ENCODE data around the gene AACS. TPM values are rescaled to one million over a fixed set of nuclear protein-coding genes. Genes with fewer than 3 reads are reported as not detected.
"Not testable (repeated sequence)": the region's sequence is repeated elsewhere in the genome, so short reads cannot be mapped to it uniquely, and the experiment has no call there.

AACS gene
- total RNA-seq, 1 experiment from 2014 or later: 31.3 TPM

DNA sequence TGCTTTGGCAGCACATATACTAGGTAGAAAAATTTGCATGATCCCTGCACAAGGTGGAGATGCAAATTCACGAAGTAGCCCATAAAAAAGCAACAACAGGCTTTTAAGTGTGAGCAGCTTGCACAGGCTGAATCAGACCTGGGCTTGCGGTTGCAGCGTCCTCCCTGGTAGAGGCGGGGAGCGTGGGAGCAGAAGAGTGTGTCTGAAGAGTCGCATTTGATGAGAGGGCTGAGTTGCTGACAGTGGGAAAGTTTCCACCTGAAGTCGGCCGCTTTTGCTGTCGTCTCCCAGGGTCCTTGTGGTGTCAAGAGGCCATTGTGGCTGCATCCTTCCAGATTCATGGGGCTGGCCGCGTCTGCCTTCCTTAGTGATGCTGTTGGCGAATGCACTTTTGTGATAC lies 6.2 kb downstream of the AACS start:
- H3K27ac Mint-ChIP-seq (ENCODE audit: unreplicated experiment): no peak overlapping the region
- H3K4me3 Mint-ChIP-seq (ENCODE audit: unreplicated experiment): no peak overlapping the region
- no peaks in the 10 kb centered on the region for H3K9me3 Mint-ChIP-seq (ENCODE audit: unreplicated experiment)
- no peak for TF ChIP-seq CTCF (IDR thresholded peaks at IDR 0.05; ENCODE audit: insufficient read depth in 1 of 2, low read depth in 1 of 2, low read length in 1 of 2, severe bottlenecking in 1 of 2, unreplicated experiment in 1 of 2)
- intact Hi-C loops (cut with micrococcal nuclease; ENCODE audit: unreplicated experiment): no loop called here
- no peaks in the 10 kb centered on the region for H3K9me3 ChIP-seq
- BruUV-seq (replicated peaks): no TSS peak
- DNase-seq: no peak
- H3K36me3 ChIP-seq (ENCODE audit: control insufficient read depth, insufficient read depth, low read length): peaks cover 1% of the 10 kb centered on the region; the same call in 1 of the 2 replicates
- peaks cover 7% of the 10 kb centered on the region for H3K4me1 Mint-ChIP-seq (ENCODE audit: low read depth, unreplicated experiment)
- CTCF ChIA-PET: no interaction called here
- H3K27me3 ChIP-seq (replicated peaks; ENCODE audit: control insufficient read depth, insufficient read depth, low read length): no peaks in the 10 kb centered on the region
- POLR2A ChIA-PET: no interaction called here
- H3K27me3 Mint-ChIP-seq (ENCODE audit: insufficient read depth, unreplicated experiment): no peaks in the 10 kb centered on the region
- no peak overlapping the region for H3K4me3 ChIP-seq (ENCODE audit: low read depth, low read length)
- no peaks in the 10 kb centered on the region for H3K4me1 ChIP-seq
- peaks cover 12% of the 10 kb centered on the region for H3K36me3 Mint-ChIP-seq (ENCODE audit: insufficient read depth, unreplicated experiment)

GRCh38 chr12:125072496-125072895 lies 7.3 kb downstream of the AACS start:
- intact Hi-C loops (cut with micrococcal nuclease; ENCODE audit: unreplicated experiment): no loop called here
- no peak overlapping the region for H3K4me3 Mint-ChIP-seq (ENCODE audit: unreplicated experiment)
- CTCF ChIA-PET: no interaction called here

GRCh38 chr12:125074294-125074693 lies 9.1 kb downstream of the AACS start:
- CTCF ChIA-PET; H3K4me1 Mint-ChIP-seq (ENCODE audit: low read depth, unreplicated experiment); H3K4me1 ChIP-seq; DNase-seq; H3K4me3 ChIP-seq (ENCODE audit: low read depth, low read length); H3K27me3 Mint-ChIP-seq (ENCODE audit: insufficient read depth, unreplicated experiment); H3K36me3 ChIP-seq (ENCODE audit: control insufficient read depth, insufficient read depth, low read length); H3K27ac Mint-ChIP-seq (ENCODE audit: unreplicated experiment); BruUV-seq (replicated peaks); H3K4me3 Mint-ChIP-seq (ENCODE audit: unreplicated experiment); H3K9me3 ChIP-seq; H3K9me3 Mint-ChIP-seq (ENCODE audit: unreplicated experiment); POLR2A ChIA-PET; H3K27me3 ChIP-seq (replicated peaks; ENCODE audit: control insufficient read depth, insufficient read depth, low read length); intact Hi-C loops (cut with micrococcal nuclease; ENCODE audit: unreplicated experiment): not testable (repeated sequence)
- peaks cover 33% of the 10 kb centered on the region for H3K36me3 Mint-ChIP-seq (ENCODE audit: insufficient read depth, unreplicated experiment)

More at GRCh38 chr12:125072496-125072895, 7.3 kb downstream of the AACS start:
- Mint-ChIP-seq H3K27ac (ENCODE audit: unreplicated experiment) (no peak overlapping the region), H3K4me1 (ENCODE audit: low read depth, unreplicated experiment) (no peaks in the 10 kb centered on the region), H3K9me3 (ENCODE audit: unreplicated experiment) (no peaks in the 10 kb centered on the region), H3K36me3 (ENCODE audit: insufficient read depth, unreplicated experiment) (peaks cover 17% of the 10 kb centered on the region), H3K27me3 (ENCODE audit: insufficient read depth, unreplicated experiment) (no peaks in the 10 kb centered on the region)
- no peak for TF ChIP-seq CTCF (IDR thresholded peaks at IDR 0.05; ENCODE audit: insufficient read depth in 1 of 2, low read depth in 1 of 2, low read length in 1 of 2, severe bottlenecking in 1 of 2, unreplicated experiment in 1 of 2)
- DNase-seq: no peak
- Histone ChIP-seq H3K4me1 (no peaks in the 10 kb centered on the region), H3K36me3 (ENCODE audit: control insufficient read depth, insufficient read depth, low read length) (peaks cover 1% of the 10 kb centered on the region; the same call in 1 of the 2 replicates), H3K4me3 (ENCODE audit: low read depth, low read length) (no peak overlapping the region), H3K27me3 (replicated peaks; ENCODE audit: control insufficient read depth, insufficient read depth, low read length) (no peaks in the 10 kb centered on the region), H3K9me3 (no peaks in the 10 kb centered on the region)
- POLR2A ChIA-PET: no interaction called here
- no TSS peak for BruUV-seq (replicated peaks)

DNA sequence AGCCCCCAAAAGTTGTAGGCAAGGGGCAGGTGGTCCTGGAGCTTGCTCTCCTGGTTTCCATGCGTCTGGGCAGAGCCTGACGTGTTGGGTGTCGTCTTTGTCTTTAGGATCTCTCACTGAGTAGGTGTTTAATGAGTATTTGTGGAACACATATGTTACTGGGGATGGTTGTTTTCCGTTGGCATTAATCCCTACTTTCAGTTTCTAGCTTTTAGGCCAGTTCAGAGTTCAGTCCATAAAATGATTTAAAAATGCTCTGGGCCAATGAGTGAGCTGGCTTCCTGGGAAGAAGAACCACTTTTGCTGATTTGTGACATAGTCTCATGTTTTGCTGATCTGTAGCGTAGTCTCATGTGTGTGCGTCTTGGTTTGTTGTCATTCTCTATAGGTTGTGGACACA lies 10.9 kb downstream of the AACS start:
- ChIA-PET POLR2A (no interaction called here), CTCF (no interaction called here)
- Histone ChIP-seq H3K4me1 (no peaks in the 10 kb centered on the region), H3K9me3 (no peaks in the 10 kb centered on the region), H3K36me3 (ENCODE audit: control insufficient read depth, insufficient read depth, low read length) (peaks cover 2% of the 10 kb centered on the region; the same call in 1 of the 2 replicates), H3K27me3 (replicated peaks; ENCODE audit: control insufficient read depth, insufficient read depth, low read length) (no peaks in the 10 kb centered on the region), H3K4me3 (ENCODE audit: low read depth, low read length) (no peak overlapping the region)
- no peaks in the 10 kb centered on the region for H3K9me3 Mint-ChIP-seq (ENCODE audit: unreplicated experiment)
- no peak for TF ChIP-seq CTCF (IDR thresholded peaks at IDR 0.05; ENCODE audit: insufficient read depth in 1 of 2, low read depth in 1 of 2, low read length in 1 of 2, severe bottlenecking in 1 of 2, unreplicated experiment in 1 of 2)
- H3K27me3 Mint-ChIP-seq (ENCODE audit: insufficient read depth, unreplicated experiment): no peaks in the 10 kb centered on the region
- intact Hi-C loops (cut with micrococcal nuclease; ENCODE audit: unreplicated experiment): no loop called here
- DNase-seq: no peak
- H3K27ac Mint-ChIP-seq (ENCODE audit: unreplicated experiment): no peak overlapping the region
- no peaks in the 10 kb centered on the region for H3K4me1 Mint-ChIP-seq (ENCODE audit: low read depth, unreplicated experiment)
- H3K4me3 Mint-ChIP-seq (ENCODE audit: unreplicated experiment): no peak overlapping the region
- BruUV-seq (replicated peaks): no TSS peak
- peaks cover 43% of the 10 kb centered on the region for H3K36me3 Mint-ChIP-seq (ENCODE audit: insufficient read depth, unreplicated experiment)
